OCI-LY1 (cell line): ENCODE data around the gene AADACL2.

Source experiments
- EZH2 ChIP-seq: fragments of 200-600 bp; sonication (generic), shearing (Covaris generic); IDR thresholded peaks from 2 replicates; pipeline ENCODE4 v1.8.0; 2017; ENCODE audit warnings: borderline replicate concordance, mixed run types, mild to moderate bottlenecking, antibody characterized with exemption, low read length, moderate library complexity, mixed read lengths
- TF ChIP-seq, protein P1 (sequence below): fragments of 200-600 bp; sonication (generic), shearing (Covaris generic); IDR thresholded peaks from 2 replicates; pipeline ENCODE4 v1.5.1; 2017; ENCODE audit warnings: mild to moderate bottlenecking, antibody characterized with exemption, low read length, moderate library complexity, mixed read lengths

GRCh38 chr3:151777880-151778279 lies 44.2 kb downstream of the AADACL2 start:
- TF ChIP-seq, protein P1, sequence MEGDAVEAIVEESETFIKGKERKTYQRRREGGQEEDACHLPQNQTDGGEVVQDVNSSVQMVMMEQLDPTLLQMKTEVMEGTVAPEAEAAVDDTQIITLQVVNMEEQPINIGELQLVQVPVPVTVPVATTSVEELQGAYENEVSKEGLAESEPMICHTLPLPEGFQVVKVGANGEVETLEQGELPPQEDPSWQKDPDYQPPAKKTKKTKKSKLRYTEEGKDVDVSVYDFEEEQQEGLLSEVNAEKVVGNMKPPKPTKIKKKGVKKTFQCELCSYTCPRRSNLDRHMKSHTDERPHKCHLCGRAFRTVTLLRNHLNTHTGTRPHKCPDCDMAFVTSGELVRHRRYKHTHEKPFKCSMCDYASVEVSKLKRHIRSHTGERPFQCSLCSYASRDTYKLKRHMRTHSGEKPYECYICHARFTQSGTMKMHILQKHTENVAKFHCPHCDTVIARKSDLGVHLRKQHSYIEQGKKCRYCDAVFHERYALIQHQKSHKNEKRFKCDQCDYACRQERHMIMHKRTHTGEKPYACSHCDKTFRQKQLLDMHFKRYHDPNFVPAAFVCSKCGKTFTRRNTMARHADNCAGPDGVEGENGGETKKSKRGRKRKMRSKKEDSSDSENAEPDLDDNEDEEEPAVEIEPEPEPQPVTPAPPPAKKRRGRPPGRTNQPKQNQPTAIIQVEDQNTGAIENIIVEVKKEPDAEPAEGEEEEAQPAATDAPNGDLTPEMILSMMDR: no peak
- TF ChIP-seq EZH2: no peak
